Thyroid gland (tissue), 4 donors: ENCODE data around the gene CACUL1.

Experiments used
- CTCF ChIP-seq, 6 experiments: fragments of 200-600 bp in 3 of 6; fragments of 450-650 bp in 3 of 6; sonication (generic) in 3 of 6; IDR thresholded peaks; one replicate each; pipeline ENCODE4 v1.5.1; 2016 to 2019; ENCODE audit warnings: antibody characterized with exemption in 6 of 6, mild to moderate bottlenecking in 2 of 6, inconsistent platforms in 1 of 6, moderate library complexity in 1 of 6
- POLR2A ChIP-seq, 2 donors: fragments of 450-650 bp; IDR thresholded peaks; one replicate each; pipeline ENCODE4 v1.6.1; 2017; ENCODE audit warnings: antibody characterized with exemption in 2 of 2, mild to moderate bottlenecking in 2 of 2, moderate library complexity in 1 of 2

GRCh38 chr10:118781541-118781940 lies 26.8 kb upstream of the CACUL1 start:
- TF ChIP-seq CTCF (IDR thresholded peaks at IDR 0.05) (no peak), POLR2A (IDR thresholded peaks at IDR 0.05) (no peak)
